Measurements from ENCODE around the gene DLL3. TPM values are rescaled to one million over a fixed set of nuclear protein-coding genes. Genes with fewer than 3 reads are reported as not detected.

Gene DLL3
- total RNA-seq, 4 donors from 2014 or later: not detected

DNA sequence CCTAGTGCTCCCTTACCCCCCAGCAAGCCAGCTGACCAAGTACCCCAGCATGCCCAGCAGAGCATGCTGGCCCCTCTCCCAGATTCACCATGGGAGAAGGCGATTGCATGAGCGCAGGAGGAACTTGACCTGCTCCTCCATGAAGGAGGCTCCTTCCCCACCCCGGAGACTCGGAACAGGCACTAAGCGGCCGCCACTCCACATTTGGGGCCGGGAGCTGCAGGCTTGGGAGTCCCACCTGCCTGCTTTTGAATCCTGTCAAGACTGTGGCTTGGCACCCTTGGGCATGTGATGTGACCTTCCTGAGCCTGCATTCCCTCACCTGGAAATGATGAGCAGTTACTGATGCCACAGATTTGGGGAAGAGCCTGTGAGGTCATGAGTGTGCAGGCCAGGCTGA is 30.8 kb upstream of the DLL3 start:
- 91% methylated on average over 7 of the region's 7 CpGs for WGBS
- no peak for DNase-seq (ENCODE audit: low spot score in 2 of 2)
- Histone ChIP-seq H3K4me1 (no peaks in the 10 kb centered on the region), H3K27ac (no peak overlapping the region), H3K36me3 (peaks cover 97% of the 10 kb centered on the region), H3K4me3 (no peak overlapping the region), H3K27me3 (no peaks in the 10 kb centered on the region), H3K9me3 (no peaks in the 10 kb centered on the region)
- no peak for TF ChIP-seq POLR2A (IDR thresholded peaks at IDR 0.05)
- no peak for TF ChIP-seq POLR2AphosphoS5 (IDR thresholded peaks at IDR 0.05)
- no peak for TF ChIP-seq EP300 (IDR thresholded peaks at IDR 0.05)
- TF ChIP-seq, protein P1, sequence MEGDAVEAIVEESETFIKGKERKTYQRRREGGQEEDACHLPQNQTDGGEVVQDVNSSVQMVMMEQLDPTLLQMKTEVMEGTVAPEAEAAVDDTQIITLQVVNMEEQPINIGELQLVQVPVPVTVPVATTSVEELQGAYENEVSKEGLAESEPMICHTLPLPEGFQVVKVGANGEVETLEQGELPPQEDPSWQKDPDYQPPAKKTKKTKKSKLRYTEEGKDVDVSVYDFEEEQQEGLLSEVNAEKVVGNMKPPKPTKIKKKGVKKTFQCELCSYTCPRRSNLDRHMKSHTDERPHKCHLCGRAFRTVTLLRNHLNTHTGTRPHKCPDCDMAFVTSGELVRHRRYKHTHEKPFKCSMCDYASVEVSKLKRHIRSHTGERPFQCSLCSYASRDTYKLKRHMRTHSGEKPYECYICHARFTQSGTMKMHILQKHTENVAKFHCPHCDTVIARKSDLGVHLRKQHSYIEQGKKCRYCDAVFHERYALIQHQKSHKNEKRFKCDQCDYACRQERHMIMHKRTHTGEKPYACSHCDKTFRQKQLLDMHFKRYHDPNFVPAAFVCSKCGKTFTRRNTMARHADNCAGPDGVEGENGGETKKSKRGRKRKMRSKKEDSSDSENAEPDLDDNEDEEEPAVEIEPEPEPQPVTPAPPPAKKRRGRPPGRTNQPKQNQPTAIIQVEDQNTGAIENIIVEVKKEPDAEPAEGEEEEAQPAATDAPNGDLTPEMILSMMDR (IDR thresholded peaks at IDR 0.05): no peak

DNA sequence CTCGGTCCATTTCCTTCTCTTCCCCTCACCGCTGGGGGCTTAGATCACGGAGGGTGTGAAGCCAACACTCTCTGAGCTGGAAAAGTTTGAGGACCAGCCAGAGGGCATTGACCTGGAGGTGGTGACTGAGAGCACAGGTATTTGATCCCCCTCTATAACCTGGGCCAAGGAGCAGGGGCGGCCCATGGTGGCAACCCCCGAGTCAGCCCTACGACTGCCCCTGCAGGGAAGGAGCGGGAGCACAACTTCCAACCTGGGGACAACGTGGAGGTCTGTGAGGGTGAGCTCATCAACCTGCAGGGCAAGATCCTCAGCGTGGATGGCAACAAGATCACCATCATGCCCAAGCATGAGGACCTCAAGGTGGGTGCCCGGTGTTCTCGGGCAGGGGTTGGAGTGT is 29.7 kb upstream of the DLL3 start:
- TF ChIP-seq EP300 (IDR thresholded peaks at IDR 0.05): no peak
- TF ChIP-seq POLR2A (IDR thresholded peaks at IDR 0.05): no peak
- TF ChIP-seq, protein P1 (IDR thresholded peaks at IDR 0.05): no peak
- no peak for TF ChIP-seq POLR2AphosphoS5 (IDR thresholded peaks at IDR 0.05)
- H3K9me3 ChIP-seq: no peaks in the 10 kb centered on the region
- no peak for DNase-seq (ENCODE audit: low spot score in 2 of 2)
- no peak overlapping the region for H3K4me3 ChIP-seq
- no peak overlapping the region for H3K27ac ChIP-seq
- H3K36me3 ChIP-seq: peaks cover 100% of the 10 kb centered on the region
- 89% methylated on average over 7 of the region's 11 CpGs for WGBS
- no peaks in the 10 kb centered on the region for H3K27me3 ChIP-seq
- no peaks in the 10 kb centered on the region for H3K4me1 ChIP-seq

DNA sequence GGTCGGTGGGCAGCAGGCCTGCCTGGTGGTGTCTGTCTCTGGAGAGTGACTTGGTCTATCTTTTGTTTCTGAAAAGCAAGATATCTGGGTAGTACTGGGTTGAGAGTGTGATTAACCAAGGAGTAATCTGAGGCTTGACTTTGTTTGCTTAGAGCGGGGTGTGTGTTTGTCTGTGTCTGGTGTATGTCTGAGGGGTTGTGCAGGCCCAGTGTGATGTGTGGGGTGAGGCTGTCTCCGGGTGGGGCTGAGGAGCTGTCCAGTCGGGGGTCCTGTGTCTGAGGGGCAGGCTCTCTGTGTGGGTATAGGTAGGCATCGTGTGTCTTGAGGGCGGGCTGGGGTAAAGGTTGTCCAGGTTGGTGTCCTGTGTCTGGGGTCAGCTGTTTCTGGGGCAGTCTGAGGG is 29.2 kb upstream of the DLL3 start:
- 94% methylated on average over 6 of the region's 6 CpGs for WGBS
- H3K9me3 ChIP-seq: no peaks in the 10 kb centered on the region
- H3K4me3 ChIP-seq: no peak overlapping the region
- no peak for DNase-seq (ENCODE audit: low spot score in 2 of 2)
- no peak overlapping the region for H3K27ac ChIP-seq
- peaks cover 100% of the 10 kb centered on the region for H3K36me3 ChIP-seq
- TF ChIP-seq, protein P1 (IDR thresholded peaks at IDR 0.05): no peak
- TF ChIP-seq POLR2A (IDR thresholded peaks at IDR 0.05) (no peak), EP300 (IDR thresholded peaks at IDR 0.05) (no peak), POLR2AphosphoS5 (IDR thresholded peaks at IDR 0.05) (no peak)
- H3K4me1 ChIP-seq: no peaks in the 10 kb centered on the region
- H3K27me3 ChIP-seq: no peaks in the 10 kb centered on the region

DNA sequence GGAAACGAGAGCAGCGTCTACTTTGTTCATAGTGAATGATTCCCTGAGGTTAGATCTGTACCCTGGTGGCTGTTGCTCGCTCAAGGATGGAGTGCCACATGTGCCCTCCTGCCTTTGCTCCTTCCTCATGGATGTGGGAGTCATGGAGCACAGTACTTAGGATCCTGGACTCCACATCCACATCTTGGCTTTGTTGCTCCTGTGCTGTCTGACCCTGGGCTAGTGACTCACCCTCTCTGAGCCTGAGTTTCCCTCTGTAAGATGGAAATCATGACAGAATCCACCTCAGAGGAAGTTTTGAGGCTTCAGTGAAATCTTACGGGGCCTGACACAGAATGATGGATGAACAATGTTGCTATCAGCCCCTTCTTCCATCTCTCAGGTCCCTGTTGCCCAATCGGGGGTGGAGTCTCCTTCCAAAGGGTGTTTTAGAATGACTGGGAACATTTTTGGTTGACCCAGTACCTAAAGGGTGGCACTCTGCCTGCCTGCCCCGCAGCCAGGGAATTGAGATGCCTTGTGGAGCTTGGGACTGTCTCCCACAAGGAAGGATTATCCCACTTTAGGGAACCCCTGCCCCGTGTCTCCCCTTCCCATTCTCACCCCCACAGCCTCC is 27.9 kb upstream of the DLL3 start:
- no peak overlapping the region for H3K27ac ChIP-seq
- H3K9me3 ChIP-seq: no peaks in the 10 kb centered on the region
- no peak for DNase-seq (ENCODE audit: low spot score in 2 of 2)
- 83% methylated on average over 6 of the region's 7 CpGs for WGBS
- H3K36me3 ChIP-seq: peaks cover 98% of the 10 kb centered on the region
- no peak overlapping the region for H3K4me3 ChIP-seq
- TF ChIP-seq POLR2A (IDR thresholded peaks at IDR 0.05): no peak
- TF ChIP-seq EP300 (IDR thresholded peaks at IDR 0.05): no peak
- TF ChIP-seq, protein P1 (IDR thresholded peaks at IDR 0.05): no peak
- TF ChIP-seq POLR2AphosphoS5 (IDR thresholded peaks at IDR 0.05): no peak
- no peaks in the 10 kb centered on the region for H3K4me1 ChIP-seq
- no peaks in the 10 kb centered on the region for H3K27me3 ChIP-seq

DNA sequence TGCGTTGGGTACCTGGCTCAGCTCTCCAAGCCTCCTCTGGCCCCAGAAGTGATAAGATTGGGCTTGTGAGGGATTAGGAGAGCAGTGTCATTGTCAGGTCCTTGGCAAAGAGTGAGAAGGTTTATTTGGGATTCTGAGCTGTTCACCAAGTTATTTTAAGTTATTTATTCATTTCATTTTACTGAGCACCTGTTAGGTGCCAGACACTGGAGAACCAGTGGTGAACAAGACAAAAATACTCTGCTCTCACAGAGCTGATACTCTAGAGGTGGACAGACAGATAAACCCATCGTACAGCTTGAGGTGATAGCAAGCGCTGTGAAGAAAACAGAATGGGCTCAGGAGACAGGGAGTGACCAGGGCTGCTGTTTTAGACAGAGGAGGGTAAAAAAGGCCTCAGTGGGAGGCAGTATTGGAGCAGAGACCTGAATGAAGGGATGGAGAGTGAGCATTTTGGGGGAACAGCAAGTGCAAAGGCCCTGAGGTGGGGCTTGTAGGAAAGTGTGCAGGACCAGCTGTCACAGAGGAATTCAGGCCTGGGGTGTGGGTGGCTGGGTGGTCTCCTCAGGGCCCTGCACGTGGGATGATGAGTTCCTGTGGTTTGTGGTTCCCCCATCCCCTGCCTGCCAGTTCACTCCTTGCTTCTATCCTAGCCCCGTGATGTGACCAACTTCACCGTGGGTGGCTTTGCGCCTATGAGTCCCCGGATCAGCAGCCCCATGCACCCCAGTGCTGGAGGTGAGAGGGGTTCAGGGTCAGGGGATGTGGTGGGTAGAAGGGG is 26.8 kb upstream of the DLL3 start:
- H3K27ac ChIP-seq: no peak overlapping the region
- H3K4me1 ChIP-seq: no peaks in the 10 kb centered on the region
- H3K27me3 ChIP-seq: no peaks in the 10 kb centered on the region
- TF ChIP-seq EP300 (IDR thresholded peaks at IDR 0.05): no peak
- no peak for TF ChIP-seq POLR2AphosphoS5 (IDR thresholded peaks at IDR 0.05)
- TF ChIP-seq, protein P1 (IDR thresholded peaks at IDR 0.05): no peak
- no peak for TF ChIP-seq POLR2A (IDR thresholded peaks at IDR 0.05)
- WGBS: 76% methylated on average over 4 of the region's 8 CpGs
- no peaks in the 10 kb centered on the region for H3K9me3 ChIP-seq
- H3K36me3 ChIP-seq: peaks cover 93% of the 10 kb centered on the region
- no peak overlapping the region for H3K4me3 ChIP-seq
- no peak for DNase-seq (ENCODE audit: low spot score in 2 of 2)

Data from suprapubic skin (tissue), 4 donors.